ENCODE measurements around the gene SLC30A2.
"Not testable (repeated sequence)": the region's sequence is repeated elsewhere in the genome, so short reads cannot be mapped to it uniquely, and the experiment has no call there.

- TF ChIP-seq CTCF (IDR thresholded peaks at IDR 0.05; ENCODE audit: low read length); EZH2 (IDR thresholded peaks at IDR 0.05; ENCODE audit: borderline replicate concordance, low read length): not testable (repeated sequence)
These were observed 47.7 kb upstream of the SLC30A2 start for GRCh38 chr1:26093569-26093968.

Measured in OCI-LY1 (cell line).